CD14-positive monocyte (primary cell): ENCODE data around the gene ZCWPW1. TPM values are rescaled to one million over a fixed set of nuclear protein-coding genes. Genes with fewer than 3 reads are reported as not detected.

Experiments
- DNase-seq, 3 donors: peaks; one replicate each; pipeline ENCODE4 v3.0.0-alpha.2; 2011 to 2022
- H2AFZ ChIP-seq: 2 replicates; pipeline ENCODE4 v1.6.0; 2012; ENCODE audit warnings: mild to moderate bottlenecking, low read depth, low read length, inconsistent platforms; ENCODE audit not compliant: insufficient read depth, poor library complexity, severe bottlenecking
- H3K27ac ChIP-seq, 2 donors: 1 replicate in 1 of 2; 2 replicates in 1 of 2; pipeline ENCODE4 v1.5.1; 2012 to 2013; ENCODE audit warnings: low read length in 2 of 2, control low read depth in 1 of 2, inconsistent platforms in 1 of 2, low read depth in 1 of 2, mild to moderate bottlenecking in 1 of 2
- H3K27me3 ChIP-seq, 2 donors: one replicate each; pipeline versions ENCODE4 v1.6.0 to v1.6.1; 2011 to 2013; ENCODE audit warnings: low read length in 2 of 2; ENCODE audit not compliant: control insufficient read depth in 2 of 2, insufficient read depth in 2 of 2
- H3K36me3 ChIP-seq, 2 donors: replicated peaks in 1 of 2; 1 replicate in 1 of 2; 2 replicates in 1 of 2; pipeline versions ENCODE4 v1.5.1 to v1.6.1; 2012 to 2013; ENCODE audit warnings: low read length in 2 of 2, control low read depth in 1 of 2, inconsistent platforms in 1 of 2, mild to moderate bottlenecking in 1 of 2; ENCODE audit not compliant: insufficient read depth in 2 of 2, control insufficient read depth in 1 of 2
- H3K4me1 ChIP-seq, 2 donors: 1 replicate in 1 of 2; 2 replicates in 1 of 2; pipeline versions ENCODE4 v1.5.1 to v1.6.1; 2012 to 2013; ENCODE audit warnings: low read length in 2 of 2, control low read depth in 1 of 2, inconsistent platforms in 1 of 2, mild to moderate bottlenecking in 1 of 2, moderate library complexity in 1 of 2; ENCODE audit not compliant: insufficient read depth in 2 of 2, control insufficient read depth in 1 of 2
- H3K4me2 ChIP-seq: replicated peaks from 2 replicates; pipeline ENCODE3; 2012; ENCODE audit warnings: low read length, moderate library complexity, mild to moderate bottlenecking; ENCODE audit not compliant: poor library complexity, severe bottlenecking; ENCODE audit errors: extremely low read depth
- H3K4me3 ChIP-seq, 3 experiments: fragments of 200-600 bp in 1 of 3; sonication (generic) in 1 of 3; replicated peaks in 1 of 3; 1 replicate in 2 of 3; 2 replicates in 1 of 3; pipeline ENCODE4 v1.5.1; 2011 to 2013; ENCODE audit warnings: low read length in 3 of 3, mild to moderate bottlenecking in 3 of 3, control low read depth in 2 of 3, low read depth in 2 of 3, inconsistent platforms in 1 of 3, moderate library complexity in 1 of 3
- H3K79me2 ChIP-seq: 2 replicates; pipeline ENCODE4 v1.6.0; 2012; ENCODE audit warnings: mild to moderate bottlenecking, control low read depth, inconsistent platforms, low read length, moderate library complexity; ENCODE audit not compliant: insufficient read depth
- H3K9ac ChIP-seq: 2 replicates; pipeline ENCODE4 v1.6.0; 2017; ENCODE audit warnings: low read length, mild to moderate bottlenecking; ENCODE audit not compliant: insufficient read depth, poor library complexity, severe bottlenecking
- H3K9me3 ChIP-seq, 2 donors: replicated peaks in 1 of 2; 1 replicate in 1 of 2; 2 replicates in 1 of 2; pipeline versions ENCODE4 v1.5.1 to v1.6.1; 2012 to 2013; ENCODE audit warnings: low read length in 2 of 2, control low read depth in 1 of 2; ENCODE audit not compliant: control insufficient read depth in 1 of 2, insufficient read depth in 1 of 2
- H4K20me1 ChIP-seq: 2 replicates; pipeline ENCODE4 v1.6.0; 2012; ENCODE audit warnings: mild to moderate bottlenecking, low read length, control low read depth, moderate library complexity; ENCODE audit not compliant: insufficient read depth
- H3K27ac Mint-ChIP-seq, 7 donors: one replicate each; pipeline ENCODE4 v1.8.0; 2020; ENCODE audit warnings: mild to moderate bottlenecking in 7 of 7, mixed read lengths in 7 of 7, moderate library complexity in 6 of 7, inconsistent platforms in 2 of 7
- H3K27me3 Mint-ChIP-seq, 3 donors: one replicate each; pipeline ENCODE4 v1.8.0; 2021 to 2022; ENCODE audit warnings: low read depth in 3 of 3, mild to moderate bottlenecking in 3 of 3, mixed read lengths in 3 of 3, moderate library complexity in 3 of 3, inconsistent platforms in 1 of 3
- H3K36me3 Mint-ChIP-seq, 2 donors: one replicate each; pipeline ENCODE4 v1.8.0; 2020; ENCODE audit warnings: mixed read lengths in 2 of 2, inconsistent platforms in 1 of 2, mild to moderate bottlenecking in 1 of 2
- H3K4me1 Mint-ChIP-seq: one replicate; pipeline ENCODE4 v1.8.0; 2020; ENCODE audit warnings: mild to moderate bottlenecking, mixed read lengths
- H3K4me3 Mint-ChIP-seq, 2 donors: one replicate each; pipeline ENCODE4 v1.8.0; 2020; ENCODE audit warnings: mild to moderate bottlenecking in 2 of 2, mixed read lengths in 2 of 2, moderate library complexity in 1 of 2
- H3K9me3 Mint-ChIP-seq, 7 donors: one replicate each; pipeline ENCODE4 v1.8.0; 2020 to 2022; ENCODE audit warnings: mixed read lengths in 7 of 7, mild to moderate bottlenecking in 6 of 7, moderate library complexity in 6 of 7, inconsistent platforms in 2 of 7
- WGBS: methylation state at CpG from one replicate; pipeline ENCODE4 v1.1.5; 2013; ENCODE audit warnings: missing lambda C conversion rate; ENCODE audit not compliant: insufficient coverage; 5-methylcytosine and 5-hydroxymethylcytosine counted together
- intact Hi-C, 2 donors: fragments of 100-400 bp; cut with micrococcal nuclease; formaldehyde crosslinking; loops; one replicate each; pipeline versions ENCODE4 v1.15.0 to v1.15.1; 2023
- polyA plus RNA-seq, 3 donors: library from polyadenylated mRNA; depleted of rRNA in 1 of 3; unstranded in 2 of 3; stranded (reverse) in 1 of 3; fragments of 300-500 nt in 2 of 3; fragments of >200 nt in 1 of 3; fragmentation: Illumina TruSeq in 2 of 3; gene quantifications; 1 replicate in 2 of 3; 2 replicates in 1 of 3; pipeline ENCODE4 v1.2.3, GENCODE V29; 2012 to 2021
- TF ChIP-seq, protein P1 (sequence below): fragments of 200-600 bp; IDR thresholded peaks from one replicate; pipeline ENCODE4 v1.8.0; 2022; ENCODE audit warnings: antibody characterized with exemption, mild to moderate bottlenecking

Gene ZCWPW1
- polyA plus RNA-seq, 3 donors = 0.60 to 1.9 (median 1.2) TPM

DNA sequence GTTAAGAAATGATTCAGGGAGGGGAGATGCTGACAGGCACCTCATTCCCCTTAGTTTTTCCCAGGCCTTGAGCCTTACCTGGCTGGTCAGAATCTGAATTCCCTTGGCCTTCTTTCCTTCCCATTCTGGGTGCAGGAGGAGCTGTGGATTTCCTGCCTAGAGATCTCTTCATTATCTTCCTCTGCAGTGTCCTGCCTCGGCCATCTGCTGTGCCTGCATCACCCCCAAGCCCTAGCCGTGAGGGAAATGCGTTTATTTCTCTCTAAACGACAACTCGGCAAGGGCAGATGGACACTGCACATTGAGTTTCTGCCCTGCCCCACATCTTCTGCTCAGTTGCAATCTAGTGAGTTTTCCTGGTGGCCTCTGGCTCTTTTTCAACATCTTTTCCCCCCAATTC lies 26.7 kb downstream of the ZCWPW1 start:
- H3K36me3 Mint-ChIP-seq = peaks cover 80 to 87% of the 10 kb centered on the region in 2 donors
- Histone ChIP-seq H3K4me2 (no peak overlapping the region), H3K4me1 (peaks cover 20 to 34% of the 10 kb centered on the region in 2 donors), H4K20me1 (peaks cover 55% of the 10 kb centered on the region), H3K9ac (no peak overlapping the region), H3K4me3 (no peak overlapping the region), H3K79me2 (peaks cover 10% of the 10 kb centered on the region), H3K27ac (peak overlapping the region in 1 of 2 donors; percentile 33), H3K27me3 (no peaks in the 10 kb centered on the region), H3K36me3 (peaks cover 63 to 88% of the 10 kb centered on the region in 2 donors), H3K9me3 (no peaks in the 10 kb centered on the region), H2AFZ (no peak overlapping the region)
- WGBS = 76% methylated on average over 5 of the region's 5 CpGs
- no peak overlapping the region for H3K4me3 Mint-ChIP-seq
- intact Hi-C loops = loop anchor here in 1 of 2 donors (5.0 kb wide), 1 partner anchor 55 kb away; no protein-coding TSS in a partner anchor
- peaks cover 47% of the 10 kb centered on the region for H3K4me1 Mint-ChIP-seq
- peaks cover 0 to 2% (median 2%) of the 10 kb centered on the region in 3 donors for H3K27me3 Mint-ChIP-seq
- no peak for DNase-seq
- peaks cover 0 to 3% (median 0%) of the 10 kb centered on the region in 7 donors for H3K9me3 Mint-ChIP-seq
- TF ChIP-seq, protein P1, sequence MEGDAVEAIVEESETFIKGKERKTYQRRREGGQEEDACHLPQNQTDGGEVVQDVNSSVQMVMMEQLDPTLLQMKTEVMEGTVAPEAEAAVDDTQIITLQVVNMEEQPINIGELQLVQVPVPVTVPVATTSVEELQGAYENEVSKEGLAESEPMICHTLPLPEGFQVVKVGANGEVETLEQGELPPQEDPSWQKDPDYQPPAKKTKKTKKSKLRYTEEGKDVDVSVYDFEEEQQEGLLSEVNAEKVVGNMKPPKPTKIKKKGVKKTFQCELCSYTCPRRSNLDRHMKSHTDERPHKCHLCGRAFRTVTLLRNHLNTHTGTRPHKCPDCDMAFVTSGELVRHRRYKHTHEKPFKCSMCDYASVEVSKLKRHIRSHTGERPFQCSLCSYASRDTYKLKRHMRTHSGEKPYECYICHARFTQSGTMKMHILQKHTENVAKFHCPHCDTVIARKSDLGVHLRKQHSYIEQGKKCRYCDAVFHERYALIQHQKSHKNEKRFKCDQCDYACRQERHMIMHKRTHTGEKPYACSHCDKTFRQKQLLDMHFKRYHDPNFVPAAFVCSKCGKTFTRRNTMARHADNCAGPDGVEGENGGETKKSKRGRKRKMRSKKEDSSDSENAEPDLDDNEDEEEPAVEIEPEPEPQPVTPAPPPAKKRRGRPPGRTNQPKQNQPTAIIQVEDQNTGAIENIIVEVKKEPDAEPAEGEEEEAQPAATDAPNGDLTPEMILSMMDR = no peak
- peak overlapping the region in 3 of 7 donors; percentile 21 to 72 (median 34) for H3K27ac Mint-ChIP-seq

DNA sequence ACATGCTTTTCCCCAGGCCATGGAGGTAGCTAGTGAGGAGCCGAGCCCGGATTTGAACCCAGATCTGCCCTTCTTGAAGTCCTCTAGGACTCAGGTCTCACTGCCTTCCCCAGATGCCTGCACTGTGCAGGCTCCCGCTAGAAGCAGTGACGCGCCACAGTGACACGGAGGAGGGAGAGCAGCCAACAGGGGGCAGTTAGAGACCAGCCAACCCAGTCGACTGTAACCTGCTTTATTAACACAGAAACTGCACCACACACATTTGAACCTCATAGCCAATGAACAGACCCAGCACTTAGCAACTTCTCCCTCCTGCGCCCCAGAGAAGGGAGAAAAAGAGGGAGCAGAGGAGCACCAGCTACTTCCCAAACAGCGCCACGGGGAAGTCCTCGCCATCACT lies 27.8 kb downstream of the ZCWPW1 start:
- peaks cover 30 to 45% of the 10 kb centered on the region in 2 donors for H3K4me1 ChIP-seq
- H3K79me2 ChIP-seq = peaks cover 11% of the 10 kb centered on the region
- WGBS = 95% methylated on average over 4 of the region's 11 CpGs
- peaks cover 43% of the 10 kb centered on the region for H4K20me1 ChIP-seq
- Mint-ChIP-seq H3K27me3 (peaks cover 0 to 2% (median 2%) of the 10 kb centered on the region in 3 donors), H3K4me3 (no peak overlapping the region), H3K27ac (peak overlapping the region in 2 of 7 donors; percentile 34 to 42), H3K36me3 (peaks cover 71 to 78% of the 10 kb centered on the region in 2 donors), H3K9me3 (peaks cover 0 to 3% (median 0%) of the 10 kb centered on the region in 7 donors), H3K4me1 (peaks cover 56% of the 10 kb centered on the region)
- H2AFZ ChIP-seq = no peak overlapping the region
- no peak overlapping the region for H3K4me3 ChIP-seq
- H3K4me2 ChIP-seq = no peak overlapping the region
- TF ChIP-seq, protein P1 = no peak
- no peak for DNase-seq
- intact Hi-C loops = loop anchor here in 1 of 2 donors (5.0 kb wide), 1 partner anchor 53 kb away; no protein-coding TSS in a partner anchor
- no peaks in the 10 kb centered on the region for H3K27me3 ChIP-seq
- no peaks in the 10 kb centered on the region for H3K9me3 ChIP-seq
- no peak overlapping the region for H3K27ac ChIP-seq
- H3K9ac ChIP-seq = no peak overlapping the region
- peaks cover 54 to 78% of the 10 kb centered on the region in 2 donors for H3K36me3 ChIP-seq
